ENCODE results near the gene MUL1.

DNA sequence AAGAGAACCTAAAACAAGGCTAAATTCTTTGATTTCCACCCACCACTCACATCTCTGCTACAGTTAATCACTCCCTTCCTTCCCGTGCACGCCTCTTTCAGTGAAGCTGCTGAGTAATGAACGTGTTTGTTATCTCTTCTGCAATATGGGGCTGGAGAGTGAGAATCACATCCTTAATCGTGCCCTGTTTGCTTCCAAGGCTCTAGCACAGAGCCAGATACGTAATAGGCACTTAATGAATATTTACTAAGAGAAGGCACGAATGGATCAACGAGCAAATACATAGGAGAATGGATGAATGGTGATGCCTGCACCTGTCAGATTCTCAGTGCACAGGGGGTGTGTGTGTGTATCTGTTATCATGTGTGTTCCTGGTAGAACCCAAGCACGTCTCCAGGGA, 22.4 kb upstream of the MUL1 start:
- TF ChIP-seq POLR2A (IDR thresholded peaks at IDR 0.05), result no peak
- TF ChIP-seq CTCF (IDR thresholded peaks at IDR 0.05), result no peak

Data from testis (tissue), 2 donors.